A673 (cell line): Measurements from ENCODE around the gene SCAMP4.

Experiments used
- CTCF ChIP-seq: fragments of 300-800, 200-600 bp; sonication (generic); conservative IDR thresholded peaks from 2 replicates; pipeline ENCODE4 v1.5.1; 2017; ENCODE audit warnings: low read depth, mild to moderate bottlenecking, antibody characterized with exemption, low read length, moderate library complexity, mixed read lengths
- EZH2 ChIP-seq: fragments of 200-600 bp; sonication (generic); IDR thresholded peaks from 2 replicates; pipeline ENCODE4 v1.6.1; 2017; ENCODE audit warnings: borderline replicate concordance, low read depth, mild to moderate bottlenecking, mixed read lengths, antibody characterized with exemption, low read length; ENCODE audit not compliant: poor library complexity, severe bottlenecking

- TF ChIP-seq CTCF (no peak), EZH2 (no peak)
These were observed 21.4 kb upstream of the SCAMP4 start for GRCh38 chr19:1883784-1884183.
